Raji (cell line): Measurements from ENCODE around the gene SRP9.

ENCODE experiments used
- POLR2A ChIP-seq: IDR thresholded peaks from 2 replicates; pipeline ENCODE4 v1.6.1; 2011; ENCODE audit warnings: low read depth, low read length, control low read depth; ENCODE audit not compliant: insufficient read depth

SRP9 gene

GRCh38 chr1:225767634-225768540 lies 9.7 kb upstream of the SRP9 start:
- no peak for TF ChIP-seq POLR2A

GRCh38 chr1:225768662-225769426 lies 8.8 kb upstream of the SRP9 start:
- no peak for TF ChIP-seq POLR2A

- TF ChIP-seq POLR2A, result no peak
Measured at GRCh38 chr1:225769687-225770086, 7.9 kb upstream of the SRP9 start.

- no peak for TF ChIP-seq POLR2A
Measured at GRCh38 chr1:225770561-225771248, 6.9 kb upstream of the SRP9 start.

- TF ChIP-seq POLR2A, result no peak
Measured at GRCh38 chr1:225771661-225772322, 5.8 kb upstream of the SRP9 start.

- TF ChIP-seq POLR2A, result no peak
Measured at GRCh38 chr1:225772323-225772768, 5.3 kb upstream of the SRP9 start.

- no peak for TF ChIP-seq POLR2A
Measured at GRCh38 chr1:225772848-225773247, 4.8 kb upstream of the SRP9 start.

- no peak for TF ChIP-seq POLR2A
Measured at GRCh38 chr1:225774281-225775147, 3.1 kb upstream of the SRP9 start.

GRCh38 chr1:225776294-225776693 lies 1.3 kb upstream of the SRP9 start:
- TF ChIP-seq POLR2A, result no peak

- no peak for TF ChIP-seq POLR2A
Measured at GRCh38 chr1:225777058-225777582, 506 bp upstream of the SRP9 start.

- no peak for TF ChIP-seq POLR2A
Measured at GRCh38 chr1:225778337-225778669, 677 bp downstream of the SRP9 start.

- no peak for TF ChIP-seq POLR2A
Measured at GRCh38 chr1:225780134-225780533, 2.5 kb downstream of the SRP9 start.

- no peak for TF ChIP-seq POLR2A
Measured at GRCh38 chr1:225780630-225781029, 3.0 kb downstream of the SRP9 start.

- TF ChIP-seq POLR2A, result no peak
Measured at GRCh38 chr1:225794954-225795353, 17.3 kb downstream of the SRP9 start.

GRCh38 chr1:225806249-225806648 lies 28.6 kb downstream of the SRP9 start:
- TF ChIP-seq POLR2A, result no peak
